Caco-2 (cell line): ENCODE measurements around the gene FUOM. TPM values are rescaled to one million over a fixed set of nuclear protein-coding genes. Genes with fewer than 3 reads are reported as not detected.

Experiments used
- BruUV-seq: library from RNA; stranded (reverse); fragments of 400-500 nt; replicated peaks from 2 replicates; lab custom pipeline; 2021; lab: Mats Ljungman, UMichigan
- CTCF ChIA-PET: fragments of 300-600 bp; sonication (Branson Sonifier 250); formaldehyde crosslinking; loops from one replicate; lab custom pipeline; 2022; ENCODE audit warnings: antibody characterized with exemption; lab: Charles Lee
- POLR2A ChIA-PET: fragments of 300-600 bp; sonication (Branson Sonifier 250); formaldehyde crosslinking; loops from one replicate; lab custom pipeline; 2022; ENCODE audit warnings: antibody characterized with exemption; lab: Charles Lee
- DNase-seq, 2 experiments: peaks; one replicate each; pipeline versions ENCODE4 v3.0.0 to v3.0.0-alpha.2; 2020 to 2022
- H3K27me3 ChIP-seq: replicated peaks from 2 replicates; pipeline ENCODE4 v1.6.0; 2011; ENCODE audit warnings: low read length; ENCODE audit not compliant: control insufficient read depth, insufficient read depth
- H3K36me3 ChIP-seq: 2 replicates; pipeline ENCODE4 v1.5.1; 2011; ENCODE audit warnings: low read length; ENCODE audit not compliant: control insufficient read depth, insufficient read depth
- H3K4me1 ChIP-seq: fragments of 250-450 bp; sonication (Bioruptor Pico); 2 replicates; pipeline ENCODE4 v1.5.1; 2020; ENCODE audit warnings: mild to moderate bottlenecking
- H3K4me3 ChIP-seq: 2 replicates; pipeline ENCODE4 v1.5.1; 2011; ENCODE audit warnings: low read depth, mild to moderate bottlenecking, control low read depth, low read length
- H3K9me3 ChIP-seq: fragments of 250-450 bp; sonication (Bioruptor Pico); 2 replicates; pipeline ENCODE4 v1.5.1; 2020; ENCODE audit warnings: mild to moderate bottlenecking, moderate library complexity
- H3K27ac Mint-ChIP-seq: one replicate; pipeline ENCODE4 v1.8.0; 2022; ENCODE audit warnings: mixed read lengths; ENCODE audit not compliant: unreplicated experiment
- H3K27me3 Mint-ChIP-seq: one replicate; pipeline ENCODE4 v1.8.0; 2022; ENCODE audit warnings: mixed read lengths; ENCODE audit not compliant: insufficient read depth, unreplicated experiment
- H3K36me3 Mint-ChIP-seq: one replicate; pipeline ENCODE4 v1.8.0; 2022; ENCODE audit warnings: mild to moderate bottlenecking, mixed read lengths; ENCODE audit not compliant: insufficient read depth, unreplicated experiment
- H3K4me1 Mint-ChIP-seq: one replicate; pipeline ENCODE4 v1.8.0; 2022; ENCODE audit warnings: low read depth, mixed read lengths; ENCODE audit not compliant: unreplicated experiment
- H3K4me3 Mint-ChIP-seq: one replicate; pipeline ENCODE4 v1.8.0; 2022; ENCODE audit warnings: mild to moderate bottlenecking, moderate library complexity, mixed read lengths; ENCODE audit not compliant: unreplicated experiment
- H3K9me3 Mint-ChIP-seq: one replicate; pipeline ENCODE4 v1.8.0; 2022; ENCODE audit warnings: mixed read lengths; ENCODE audit not compliant: unreplicated experiment
- CTCF ChIP-seq, 2 experiments: fragments of 200-600 bp in 1 of 2; IDR thresholded peaks; 1 replicate in 1 of 2; 2 replicates in 1 of 2; pipeline versions ENCODE4 v1.5.1 to v1.8.0; 2011 to 2022; ENCODE audit warnings: antibody characterized with exemption in 1 of 2, control low read depth in 1 of 2, inconsistent platforms in 1 of 2, low read depth in 1 of 2, low read length in 1 of 2, mild to moderate bottlenecking in 1 of 2, moderate library complexity in 1 of 2; ENCODE audit not compliant: insufficient read depth in 1 of 2, severe bottlenecking in 1 of 2, unreplicated experiment in 1 of 2
- intact Hi-C: fragments of 100-400 bp; cut with micrococcal nuclease; formaldehyde crosslinking; loops from one replicate; pipeline ENCODE4 v1.10.0; 2022; ENCODE audit not compliant: unreplicated experiment
- total RNA-seq: library from RNA; stranded (reverse); gene quantifications from 2 replicates; pipeline ENCODE4 v1.2.3, GENCODE V29; 2022

Gene FUOM
- total RNA-seq, 1 experiment from 2014 or later, result 119 TPM

GRCh38 chr10:133373174-133374090, 15.6 kb upstream of the FUOM start, which contains the start of gene ECHS1:
Gene ECHS1, minus strand, starts transcription at chr10:133373354. Its CDS starts 21 bp downstream, at chr10:133373333.
- H3K4me1 ChIP-seq, result peaks cover 22% of the 10 kb centered on the region
- Mint-ChIP-seq H3K27ac (peak within 1 kb of the TSS; percentile 92), H3K4me3 (peak within 1 kb of the TSS; percentile 87), H3K4me1 (no peaks in the 10 kb centered on the region), H3K27me3 (no peaks in the 10 kb centered on the region), H3K9me3 (no peaks in the 10 kb centered on the region), H3K36me3 (peaks cover 34% of the 10 kb centered on the region)
- peaks cover 7% of the 10 kb centered on the region for H3K36me3 ChIP-seq
- H3K4me3 ChIP-seq, result peak within 1 kb of the TSS; percentile 100
- peak; percentile 96 to 100 for DNase-seq
- no peaks in the 10 kb centered on the region for H3K9me3 ChIP-seq
- no peaks in the 10 kb centered on the region for H3K27me3 ChIP-seq
- ChIA-PET POLR2A (interaction anchor here (0.5 to 1.1 kb wide), 4 partner anchors 10 to 21 kb away, joined by 3 to 5 read pairs (median 5); partner anchors contain the start of gene FUOM), CTCF (interaction anchor here (0.6 kb wide), 1 partner anchor 33 kb away, joined by 3 read pairs; no protein-coding TSS in a partner anchor)
- BruUV-seq, result no TSS peak
- intact Hi-C loops, result loop anchor here (1.0 to 2.0 kb wide), 3 partner anchors 13 to 44 kb away; no protein-coding TSS in a partner anchor
- TF ChIP-seq CTCF (IDR thresholded peaks at IDR 0.05; ENCODE audit: insufficient read depth in 1 of 2, low read depth in 1 of 2, low read length in 1 of 2, severe bottlenecking in 1 of 2, unreplicated experiment in 1 of 2), result no peak

GRCh38 chr10:133372507-133372906, 14.7 kb upstream of the FUOM start:
- no peaks in the 10 kb centered on the region for H3K4me1 Mint-ChIP-seq
- intact Hi-C loops, result loop anchor here (2.0 kb wide), 1 partner anchor 16 kb away; no protein-coding TSS in a partner anchor
- H3K36me3 Mint-ChIP-seq, result peaks cover 42% of the 10 kb centered on the region
- H3K4me3 ChIP-seq, result peak overlapping the region; percentile 100
- H3K4me1 ChIP-seq, result peaks cover 16% of the 10 kb centered on the region
- no TSS peak for BruUV-seq
- peak overlapping the region; percentile 71 for H3K27ac Mint-ChIP-seq
- no peaks in the 10 kb centered on the region for H3K27me3 Mint-ChIP-seq
- no peaks in the 10 kb centered on the region for H3K9me3 ChIP-seq
- no peak for DNase-seq
- no peak for TF ChIP-seq CTCF (IDR thresholded peaks at IDR 0.05; ENCODE audit: insufficient read depth in 1 of 2, low read depth in 1 of 2, low read length in 1 of 2, severe bottlenecking in 1 of 2, unreplicated experiment in 1 of 2)
- H3K4me3 Mint-ChIP-seq, result peak overlapping the region; percentile 87
- ChIA-PET POLR2A (no interaction called here), CTCF (no interaction called here)
- H3K36me3 ChIP-seq, result peaks cover 7% of the 10 kb centered on the region
- no peaks in the 10 kb centered on the region for H3K9me3 Mint-ChIP-seq
- no peaks in the 10 kb centered on the region for H3K27me3 ChIP-seq

GRCh38 chr10:133370030-133370786, 12.4 kb upstream of the FUOM start:
- Histone ChIP-seq H3K4me3 (no peak overlapping the region), H3K27me3 (no peaks in the 10 kb centered on the region), H3K36me3 (peaks cover 12% of the 10 kb centered on the region), H3K4me1 (peaks cover 13% of the 10 kb centered on the region), H3K9me3 (no peaks in the 10 kb centered on the region)
- POLR2A ChIA-PET, result interaction anchor here (0.6 kb wide), 1 partner anchor 46 kb away, joined by 4 read pairs; no protein-coding TSS in a partner anchor
- Mint-ChIP-seq H3K4me1 (no peaks in the 10 kb centered on the region), H3K27me3 (no peaks in the 10 kb centered on the region), H3K9me3 (no peaks in the 10 kb centered on the region), H3K27ac (no peak overlapping the region), H3K4me3 (peak overlapping the region; percentile 87), H3K36me3 (peaks cover 58% of the 10 kb centered on the region)
- TSS peak; percentile 11 for BruUV-seq
- CTCF ChIA-PET, result no interaction called here
- DNase-seq, result no peak
- intact Hi-C loops, result no loop called here
- no peak for TF ChIP-seq CTCF (IDR thresholded peaks at IDR 0.05; ENCODE audit: insufficient read depth in 1 of 2, low read depth in 1 of 2, low read length in 1 of 2, severe bottlenecking in 1 of 2, unreplicated experiment in 1 of 2)
